ENCODE results near the gene METTL17.

DNA sequence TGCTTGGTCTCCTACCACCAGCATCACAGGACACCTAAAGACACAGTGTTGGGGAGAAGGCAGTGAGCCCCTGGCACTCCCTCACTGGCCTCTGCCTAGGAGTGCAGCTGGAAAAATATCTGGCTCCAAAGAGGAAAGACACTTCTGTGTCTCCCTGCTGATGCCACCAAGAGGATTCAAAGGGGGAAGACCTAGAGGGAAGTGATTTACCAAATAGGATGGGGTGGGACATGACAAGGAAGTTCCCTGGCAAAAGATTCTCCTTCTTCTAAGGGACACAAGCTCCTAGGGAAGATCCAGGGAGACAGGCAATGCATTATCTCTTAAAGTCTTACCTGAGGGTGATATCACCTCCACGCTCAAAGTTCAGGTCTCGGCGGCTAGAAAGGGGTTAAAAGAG is 29.0 kb downstream of the METTL17 start:
- TF ChIP-seq, protein P1, sequence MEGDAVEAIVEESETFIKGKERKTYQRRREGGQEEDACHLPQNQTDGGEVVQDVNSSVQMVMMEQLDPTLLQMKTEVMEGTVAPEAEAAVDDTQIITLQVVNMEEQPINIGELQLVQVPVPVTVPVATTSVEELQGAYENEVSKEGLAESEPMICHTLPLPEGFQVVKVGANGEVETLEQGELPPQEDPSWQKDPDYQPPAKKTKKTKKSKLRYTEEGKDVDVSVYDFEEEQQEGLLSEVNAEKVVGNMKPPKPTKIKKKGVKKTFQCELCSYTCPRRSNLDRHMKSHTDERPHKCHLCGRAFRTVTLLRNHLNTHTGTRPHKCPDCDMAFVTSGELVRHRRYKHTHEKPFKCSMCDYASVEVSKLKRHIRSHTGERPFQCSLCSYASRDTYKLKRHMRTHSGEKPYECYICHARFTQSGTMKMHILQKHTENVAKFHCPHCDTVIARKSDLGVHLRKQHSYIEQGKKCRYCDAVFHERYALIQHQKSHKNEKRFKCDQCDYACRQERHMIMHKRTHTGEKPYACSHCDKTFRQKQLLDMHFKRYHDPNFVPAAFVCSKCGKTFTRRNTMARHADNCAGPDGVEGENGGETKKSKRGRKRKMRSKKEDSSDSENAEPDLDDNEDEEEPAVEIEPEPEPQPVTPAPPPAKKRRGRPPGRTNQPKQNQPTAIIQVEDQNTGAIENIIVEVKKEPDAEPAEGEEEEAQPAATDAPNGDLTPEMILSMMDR (IDR thresholded peaks at IDR 0.05): no peak
- no peak for TF ChIP-seq POLR2A (IDR thresholded peaks at IDR 0.05)
- TF ChIP-seq EP300 (IDR thresholded peaks at IDR 0.05): no peak
